ENCODE results near the gene NFIB. TPM values are rescaled to one million over a fixed set of nuclear protein-coding genes. Genes with fewer than 3 reads are reported as not detected.

The NFIB gene
- polyA plus RNA-seq, 3 donors, result not detected

DNA sequence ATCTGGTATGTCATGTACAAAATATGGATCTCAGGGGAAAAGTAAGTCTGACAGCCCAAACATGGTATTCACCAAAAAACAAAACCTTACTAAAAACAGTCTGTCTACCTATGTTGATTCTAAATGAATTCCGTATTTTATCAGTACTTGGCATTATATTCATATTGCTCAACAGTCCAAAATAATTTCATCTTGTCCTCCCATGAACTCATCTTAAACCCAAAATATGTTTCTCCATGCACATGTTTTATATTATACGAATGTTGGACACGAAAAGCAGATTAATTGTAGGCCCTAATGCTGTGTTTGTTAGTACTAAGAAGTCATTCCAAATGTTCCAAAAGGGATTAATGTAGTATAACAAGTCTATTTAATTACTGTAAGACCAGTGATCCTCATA lies 20.1 kb downstream of the NFIB start:
- Mint-ChIP-seq H3K27me3 (ENCODE audit: low read depth in 3 of 3) (peaks cover 0 to 7% (median 6%) of the 10 kb centered on the region in 3 donors), H3K4me1 (no peaks in the 10 kb centered on the region), H3K4me3 (no peak overlapping the region), H3K36me3 (no peaks in the 10 kb centered on the region), H3K9me3 (peaks cover 0 to 5% (median 0%) of the 10 kb centered on the region in 7 donors), H3K27ac (no peak overlapping the region)
- no peaks in the 10 kb centered on the region for H3K9me3 ChIP-seq (replicated peaks in 1 of 2; ENCODE audit: control insufficient read depth in 1 of 2, insufficient read depth in 1 of 2, low read length in 2 of 2)
- no peak overlapping the region for H2AFZ ChIP-seq (ENCODE audit: insufficient read depth, low read depth, low read length, poor library complexity, severe bottlenecking)
- H3K4me2 ChIP-seq (replicated peaks; ENCODE audit: extremely low read depth, low read length, poor library complexity, severe bottlenecking), result no peak overlapping the region
- TF ChIP-seq, protein P1, sequence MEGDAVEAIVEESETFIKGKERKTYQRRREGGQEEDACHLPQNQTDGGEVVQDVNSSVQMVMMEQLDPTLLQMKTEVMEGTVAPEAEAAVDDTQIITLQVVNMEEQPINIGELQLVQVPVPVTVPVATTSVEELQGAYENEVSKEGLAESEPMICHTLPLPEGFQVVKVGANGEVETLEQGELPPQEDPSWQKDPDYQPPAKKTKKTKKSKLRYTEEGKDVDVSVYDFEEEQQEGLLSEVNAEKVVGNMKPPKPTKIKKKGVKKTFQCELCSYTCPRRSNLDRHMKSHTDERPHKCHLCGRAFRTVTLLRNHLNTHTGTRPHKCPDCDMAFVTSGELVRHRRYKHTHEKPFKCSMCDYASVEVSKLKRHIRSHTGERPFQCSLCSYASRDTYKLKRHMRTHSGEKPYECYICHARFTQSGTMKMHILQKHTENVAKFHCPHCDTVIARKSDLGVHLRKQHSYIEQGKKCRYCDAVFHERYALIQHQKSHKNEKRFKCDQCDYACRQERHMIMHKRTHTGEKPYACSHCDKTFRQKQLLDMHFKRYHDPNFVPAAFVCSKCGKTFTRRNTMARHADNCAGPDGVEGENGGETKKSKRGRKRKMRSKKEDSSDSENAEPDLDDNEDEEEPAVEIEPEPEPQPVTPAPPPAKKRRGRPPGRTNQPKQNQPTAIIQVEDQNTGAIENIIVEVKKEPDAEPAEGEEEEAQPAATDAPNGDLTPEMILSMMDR (IDR thresholded peaks at IDR 0.05), result no peak
- H3K4me3 ChIP-seq (replicated peaks in 1 of 3; ENCODE audit: low read depth in 2 of 3, low read length in 3 of 3), result no peak overlapping the region
- no peak overlapping the region for H3K9ac ChIP-seq (ENCODE audit: insufficient read depth, low read length, poor library complexity, severe bottlenecking)
- no peaks in the 10 kb centered on the region for H4K20me1 ChIP-seq (ENCODE audit: insufficient read depth, low read length)
- no peak for DNase-seq
- H3K79me2 ChIP-seq (ENCODE audit: insufficient read depth, low read length), result no peaks in the 10 kb centered on the region
- peaks cover 0 to 2% of the 10 kb centered on the region in 2 donors for H3K27me3 ChIP-seq (ENCODE audit: control insufficient read depth in 2 of 2, insufficient read depth in 2 of 2, low read length in 2 of 2)
- H3K36me3 ChIP-seq (replicated peaks in 1 of 2; ENCODE audit: control insufficient read depth in 1 of 2, insufficient read depth in 2 of 2, low read length in 2 of 2), result no peaks in the 10 kb centered on the region
- intact Hi-C loops (cut with micrococcal nuclease), result no loop called here
- no peak overlapping the region for H3K27ac ChIP-seq (ENCODE audit: low read depth in 1 of 2, low read length in 2 of 2)
- H3K4me1 ChIP-seq (ENCODE audit: control insufficient read depth in 1 of 2, insufficient read depth in 2 of 2, low read length in 2 of 2), result no peaks in the 10 kb centered on the region
- WGBS (ENCODE audit: insufficient coverage), result 100% methylated on average over 1 of the region's 3 CpGs

DNA sequence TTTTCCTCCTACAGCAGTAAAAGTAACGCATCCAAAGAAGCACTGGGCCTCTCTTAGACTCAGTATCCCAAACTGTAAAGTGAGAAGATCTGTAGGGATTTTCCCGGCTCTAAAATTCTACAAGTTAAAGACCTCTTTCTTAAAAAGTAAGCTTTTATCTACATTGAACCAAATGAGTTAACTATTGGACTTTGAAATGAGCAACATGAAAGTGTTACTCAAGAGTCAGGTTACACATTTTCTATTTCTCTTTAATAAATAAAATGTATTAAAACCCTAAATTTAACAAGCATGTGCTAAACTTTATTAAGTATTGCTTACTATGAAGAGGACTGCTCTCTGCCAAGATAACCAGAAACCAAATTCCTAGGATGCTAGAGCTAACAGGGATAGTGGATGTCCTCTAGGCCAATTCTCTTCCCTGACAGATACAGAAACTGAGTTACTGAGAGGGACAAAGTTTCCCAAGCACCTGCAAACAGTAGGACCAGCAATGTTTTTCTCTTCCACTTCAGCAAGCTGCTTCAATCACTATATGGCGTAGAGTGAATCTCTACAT lies 21.7 kb downstream of the NFIB start:
- Mint-ChIP-seq H3K9me3 (peaks cover 0 to 5% (median 0%) of the 10 kb centered on the region in 7 donors), H3K4me3 (no peak overlapping the region), H3K27ac (no peak overlapping the region), H3K4me1 (no peaks in the 10 kb centered on the region), H3K36me3 (no peaks in the 10 kb centered on the region), H3K27me3 (ENCODE audit: low read depth in 3 of 3) (peaks cover 2 to 9% (median 3%) of the 10 kb centered on the region in 3 donors)
- no peaks in the 10 kb centered on the region for H4K20me1 ChIP-seq (ENCODE audit: insufficient read depth, low read length)
- intact Hi-C loops (cut with micrococcal nuclease), result no loop called here
- H3K4me1 ChIP-seq (ENCODE audit: control insufficient read depth in 1 of 2, insufficient read depth in 2 of 2, low read length in 2 of 2), result no peaks in the 10 kb centered on the region
- no peaks in the 10 kb centered on the region for H3K79me2 ChIP-seq (ENCODE audit: insufficient read depth, low read length)
- no peak overlapping the region for H3K27ac ChIP-seq (ENCODE audit: low read depth in 1 of 2, low read length in 2 of 2)
- no peak overlapping the region for H3K4me2 ChIP-seq (replicated peaks; ENCODE audit: extremely low read depth, low read length, poor library complexity, severe bottlenecking)
- H3K4me3 ChIP-seq (replicated peaks in 1 of 3; ENCODE audit: low read depth in 2 of 3, low read length in 3 of 3), result no peak overlapping the region
- H3K27me3 ChIP-seq (ENCODE audit: control insufficient read depth in 2 of 2, insufficient read depth in 2 of 2, low read length in 2 of 2), result no peaks in the 10 kb centered on the region
- no peaks in the 10 kb centered on the region for H3K36me3 ChIP-seq (replicated peaks in 1 of 2; ENCODE audit: control insufficient read depth in 1 of 2, insufficient read depth in 2 of 2, low read length in 2 of 2)
- no peak for DNase-seq
- H2AFZ ChIP-seq (ENCODE audit: insufficient read depth, low read depth, low read length, poor library complexity, severe bottlenecking), result no peak overlapping the region
- H3K9me3 ChIP-seq (replicated peaks in 1 of 2; ENCODE audit: control insufficient read depth in 1 of 2, insufficient read depth in 1 of 2, low read length in 2 of 2), result no peaks in the 10 kb centered on the region
- TF ChIP-seq, protein P1 (IDR thresholded peaks at IDR 0.05), result no peak
- no CpG with 5 or more reads among the region's 3 CpGs for WGBS (ENCODE audit: insufficient coverage)
- no peak overlapping the region for H3K9ac ChIP-seq (ENCODE audit: insufficient read depth, low read length, poor library complexity, severe bottlenecking)

Measured in CD14-positive monocyte (primary cell).